Measurements from ENCODE around the gene CCSER1. TPM values are rescaled to one million over a fixed set of nuclear protein-coding genes. Genes with fewer than 3 reads are reported as not detected.

The CCSER1 gene
- polyA plus RNA-seq, 1 donor from 2014 or later, result 20.8 TPM

GRCh38 chr4:90996813-90997212, 869.6 kb downstream of the CCSER1 start:
- Histone ChIP-seq H3K27me3 (ENCODE audit: insufficient read depth, low read depth, low read length) (no peaks in the 10 kb centered on the region), H3K36me3 (ENCODE audit: insufficient read depth, low read length) (no peaks in the 10 kb centered on the region), H3F3A (ENCODE audit: insufficient read depth, low read length, poor library complexity, severe bottlenecking) (no peaks in the 10 kb centered on the region), H3K9me2 (ENCODE audit: insufficient read depth, low read length) (no peaks in the 10 kb centered on the region), H3K79me2 (replicated peaks; ENCODE audit: insufficient read depth, low read length) (no peaks in the 10 kb centered on the region), H3K9ac (ENCODE audit: low read length) (no peak overlapping the region), H3K9me3 (ENCODE audit: low read length) (no peaks in the 10 kb centered on the region), H3K4me2 (ENCODE audit: low read length) (no peak overlapping the region), H3K27ac (ENCODE audit: low read length) (no peak overlapping the region), H3K4me3 (ENCODE audit: low read length) (no peak overlapping the region), H2AFZ (ENCODE audit: low read depth, low read length) (no peak overlapping the region), H4K20me1 (ENCODE audit: insufficient read depth) (no peaks in the 10 kb centered on the region)
- TF ChIP-seq EP300 (conservative IDR thresholded peaks at IDR 0.05; ENCODE audit: poor library complexity, severe bottlenecking) (no peak), POLR2AphosphoS5 (IDR thresholded peaks at IDR 0.05) (no peak), RAD21 (conservative IDR thresholded peaks at IDR 0.05) (no peak), TAF1 (IDR thresholded peaks at IDR 0.05; ENCODE audit: low read depth) (no peak), SMC3 (conservative IDR thresholded peaks at IDR 0.05; ENCODE audit: poor library complexity) (no peak), EZH2 (IDR thresholded peaks at IDR 0.05; ENCODE audit: borderline replicate concordance, insufficient read depth, low read length, poor library complexity, severe bottlenecking) (no peak), MXI1 (conservative IDR thresholded peaks at IDR 0.05; ENCODE audit: poor library complexity, severe bottlenecking) (no peak), REST (IDR thresholded peaks at IDR 0.05; ENCODE audit: borderline replicate concordance) (no peak)
- TF ChIP-seq, protein P1, sequence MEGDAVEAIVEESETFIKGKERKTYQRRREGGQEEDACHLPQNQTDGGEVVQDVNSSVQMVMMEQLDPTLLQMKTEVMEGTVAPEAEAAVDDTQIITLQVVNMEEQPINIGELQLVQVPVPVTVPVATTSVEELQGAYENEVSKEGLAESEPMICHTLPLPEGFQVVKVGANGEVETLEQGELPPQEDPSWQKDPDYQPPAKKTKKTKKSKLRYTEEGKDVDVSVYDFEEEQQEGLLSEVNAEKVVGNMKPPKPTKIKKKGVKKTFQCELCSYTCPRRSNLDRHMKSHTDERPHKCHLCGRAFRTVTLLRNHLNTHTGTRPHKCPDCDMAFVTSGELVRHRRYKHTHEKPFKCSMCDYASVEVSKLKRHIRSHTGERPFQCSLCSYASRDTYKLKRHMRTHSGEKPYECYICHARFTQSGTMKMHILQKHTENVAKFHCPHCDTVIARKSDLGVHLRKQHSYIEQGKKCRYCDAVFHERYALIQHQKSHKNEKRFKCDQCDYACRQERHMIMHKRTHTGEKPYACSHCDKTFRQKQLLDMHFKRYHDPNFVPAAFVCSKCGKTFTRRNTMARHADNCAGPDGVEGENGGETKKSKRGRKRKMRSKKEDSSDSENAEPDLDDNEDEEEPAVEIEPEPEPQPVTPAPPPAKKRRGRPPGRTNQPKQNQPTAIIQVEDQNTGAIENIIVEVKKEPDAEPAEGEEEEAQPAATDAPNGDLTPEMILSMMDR (IDR thresholded peaks at IDR 0.05; ENCODE audit: poor library complexity, severe bottlenecking), result no peak

GRCh38 chr4:91015861-91016260, 888.7 kb downstream of the CCSER1 start:
- H3K4me3 ChIP-seq (ENCODE audit: low read length), result no peak overlapping the region
- H3K4me2 ChIP-seq (ENCODE audit: low read length), result no peak overlapping the region
- H3K27me3 ChIP-seq (ENCODE audit: insufficient read depth, low read depth, low read length), result no peaks in the 10 kb centered on the region
- H3K9me2 ChIP-seq (ENCODE audit: insufficient read depth, low read length), result no peaks in the 10 kb centered on the region
- TF ChIP-seq RAD21 (conservative IDR thresholded peaks at IDR 0.05), result no peak
- TF ChIP-seq POLR2AphosphoS5 (IDR thresholded peaks at IDR 0.05), result no peak
- TF ChIP-seq EP300 (conservative IDR thresholded peaks at IDR 0.05; ENCODE audit: poor library complexity, severe bottlenecking), result no peak
- no peak for TF ChIP-seq EZH2 (IDR thresholded peaks at IDR 0.05; ENCODE audit: borderline replicate concordance, insufficient read depth, low read length, poor library complexity, severe bottlenecking)
- TF ChIP-seq, protein P1 (IDR thresholded peaks at IDR 0.05; ENCODE audit: poor library complexity, severe bottlenecking), result no peak
- H3F3A ChIP-seq (ENCODE audit: insufficient read depth, low read length, poor library complexity, severe bottlenecking), result no peaks in the 10 kb centered on the region
- H3K79me2 ChIP-seq (replicated peaks; ENCODE audit: insufficient read depth, low read length), result no peaks in the 10 kb centered on the region
- no peaks in the 10 kb centered on the region for H4K20me1 ChIP-seq (ENCODE audit: insufficient read depth)
- H3K9me3 ChIP-seq (ENCODE audit: low read length), result no peaks in the 10 kb centered on the region
- H2AFZ ChIP-seq (ENCODE audit: low read depth, low read length), result no peak overlapping the region
- no peak overlapping the region for H3K27ac ChIP-seq (ENCODE audit: low read length)
- H3K9ac ChIP-seq (ENCODE audit: low read length), result no peak overlapping the region
- no peaks in the 10 kb centered on the region for H3K36me3 ChIP-seq (ENCODE audit: insufficient read depth, low read length)

Measured in neural cell (in vitro differentiated cells).